ENCODE data around the gene SLC10A6.
"Not testable (repeated sequence)": the region's sequence is repeated elsewhere in the genome, so short reads cannot be mapped to it uniquely, and the experiment has no call there.

SLC10A6 gene

DNA sequence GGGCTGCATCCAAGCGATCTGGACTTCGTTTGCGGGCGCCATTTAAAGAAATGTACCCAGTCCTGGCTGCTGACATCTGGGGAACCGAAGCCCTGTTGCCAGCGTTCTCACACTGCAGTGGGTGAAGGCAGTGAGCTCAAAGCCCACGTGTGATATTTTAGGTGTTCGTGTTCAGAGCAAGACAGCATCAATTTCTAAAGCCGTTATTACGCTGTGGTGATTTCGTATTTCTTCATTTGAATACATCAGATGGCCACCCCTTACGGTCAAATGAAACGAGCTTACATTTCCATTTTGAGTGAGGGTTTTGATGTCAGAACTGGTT is 43.4 kb upstream of the SLC10A6 start:
- DNase-seq (ENCODE audit: low spot score): no peak
- in situ Hi-C loops (cut with MboI; ENCODE audit: low pct_unique_long_range_greater_than_20kb, low sequenced_read_pairs, unreplicated experiment): loop anchor here (10.0 kb wide), 1 partner anchor 398 kb away; no protein-coding TSS in a partner anchor
- TF ChIP-seq, protein P1, sequence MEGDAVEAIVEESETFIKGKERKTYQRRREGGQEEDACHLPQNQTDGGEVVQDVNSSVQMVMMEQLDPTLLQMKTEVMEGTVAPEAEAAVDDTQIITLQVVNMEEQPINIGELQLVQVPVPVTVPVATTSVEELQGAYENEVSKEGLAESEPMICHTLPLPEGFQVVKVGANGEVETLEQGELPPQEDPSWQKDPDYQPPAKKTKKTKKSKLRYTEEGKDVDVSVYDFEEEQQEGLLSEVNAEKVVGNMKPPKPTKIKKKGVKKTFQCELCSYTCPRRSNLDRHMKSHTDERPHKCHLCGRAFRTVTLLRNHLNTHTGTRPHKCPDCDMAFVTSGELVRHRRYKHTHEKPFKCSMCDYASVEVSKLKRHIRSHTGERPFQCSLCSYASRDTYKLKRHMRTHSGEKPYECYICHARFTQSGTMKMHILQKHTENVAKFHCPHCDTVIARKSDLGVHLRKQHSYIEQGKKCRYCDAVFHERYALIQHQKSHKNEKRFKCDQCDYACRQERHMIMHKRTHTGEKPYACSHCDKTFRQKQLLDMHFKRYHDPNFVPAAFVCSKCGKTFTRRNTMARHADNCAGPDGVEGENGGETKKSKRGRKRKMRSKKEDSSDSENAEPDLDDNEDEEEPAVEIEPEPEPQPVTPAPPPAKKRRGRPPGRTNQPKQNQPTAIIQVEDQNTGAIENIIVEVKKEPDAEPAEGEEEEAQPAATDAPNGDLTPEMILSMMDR (IDR thresholded peaks at IDR 0.05; ENCODE audit: extremely low read depth, insufficient read depth, missing control alignments): no peak

DNA sequence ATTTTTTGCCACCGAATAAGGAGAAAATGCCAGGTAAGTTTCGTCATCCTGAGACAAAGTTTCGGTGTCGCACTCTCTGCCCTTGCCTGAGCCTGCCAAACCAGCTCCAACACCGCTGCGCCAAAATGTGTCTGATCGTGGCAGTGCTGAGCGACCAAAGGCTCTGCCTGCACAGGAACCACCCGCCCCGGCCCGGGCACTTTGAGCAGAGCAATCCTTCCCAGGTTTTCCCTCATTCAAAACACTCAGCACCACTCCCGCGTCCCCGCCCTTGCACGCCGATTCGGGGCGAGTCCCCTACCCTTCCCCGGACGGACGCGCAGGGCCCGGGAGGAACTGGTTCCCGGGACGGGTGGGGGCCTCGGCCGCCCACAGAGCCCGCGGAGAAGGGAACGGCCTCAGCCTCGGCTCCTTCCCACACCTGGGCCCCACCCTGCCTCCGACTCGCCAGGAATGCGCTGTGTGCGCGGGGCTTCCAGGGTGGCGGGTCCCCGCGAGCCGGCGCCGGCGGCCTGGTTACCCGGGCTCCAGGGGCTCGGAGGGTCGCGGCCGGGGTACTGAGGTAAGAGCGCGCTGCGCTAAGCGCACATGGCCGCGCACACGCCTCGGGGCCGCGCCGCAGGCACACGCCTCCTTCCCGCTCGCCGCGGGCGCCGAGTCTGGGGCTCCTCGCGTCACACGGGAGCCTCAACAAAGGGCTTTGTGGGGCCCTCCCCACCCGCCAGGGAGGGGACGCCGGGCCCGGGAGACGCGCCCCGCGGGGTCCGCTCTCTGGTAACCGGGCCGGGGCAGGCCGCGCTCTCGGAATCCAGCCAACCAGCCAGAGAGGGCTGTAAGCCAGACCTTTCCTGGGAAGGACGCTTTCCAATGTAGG is 42.8 kb upstream of the SLC10A6 start, which contains the start of gene C4orf36:
C4orf36 (minus strand) TSS at position 661 of the 874 bp plus-strand sequence. CDS start 902 bp downstream, outside the sequence.
- peak; percentile 71 for DNase-seq (ENCODE audit: low spot score)
- TF ChIP-seq, protein P1 (IDR thresholded peaks at IDR 0.05; ENCODE audit: extremely low read depth, insufficient read depth, missing control alignments): no peak
- in situ Hi-C loops (cut with MboI; ENCODE audit: low pct_unique_long_range_greater_than_20kb, low sequenced_read_pairs, unreplicated experiment): loop anchor here (10.0 kb wide), 1 partner anchor 397 kb away; no protein-coding TSS in a partner anchor

DNA sequence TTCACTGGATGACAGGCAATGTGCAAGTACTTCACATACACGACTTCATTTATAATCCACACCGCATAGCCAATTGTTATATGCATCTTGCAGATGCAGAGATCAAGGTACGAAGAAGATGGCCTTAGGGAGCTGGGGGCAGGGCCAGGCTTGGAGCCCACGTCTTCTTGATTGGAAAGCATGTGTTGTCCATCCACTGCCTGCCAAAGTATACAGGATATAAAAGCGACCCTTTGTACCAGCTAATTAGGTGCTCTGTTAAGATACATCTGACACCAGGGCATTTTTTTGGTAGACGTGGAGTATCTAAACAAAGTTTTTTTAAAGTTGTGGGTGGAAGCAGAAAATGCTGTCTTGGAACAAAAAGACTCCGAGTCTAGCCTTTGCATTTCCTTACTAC is 41.6 kb upstream of the SLC10A6 start:
- no peak for DNase-seq (ENCODE audit: low spot score)
- in situ Hi-C loops (cut with MboI; ENCODE audit: low pct_unique_long_range_greater_than_20kb, low sequenced_read_pairs, unreplicated experiment): loop anchor here (10.0 kb wide), 1 partner anchor 396 kb away; no protein-coding TSS in a partner anchor

DNA sequence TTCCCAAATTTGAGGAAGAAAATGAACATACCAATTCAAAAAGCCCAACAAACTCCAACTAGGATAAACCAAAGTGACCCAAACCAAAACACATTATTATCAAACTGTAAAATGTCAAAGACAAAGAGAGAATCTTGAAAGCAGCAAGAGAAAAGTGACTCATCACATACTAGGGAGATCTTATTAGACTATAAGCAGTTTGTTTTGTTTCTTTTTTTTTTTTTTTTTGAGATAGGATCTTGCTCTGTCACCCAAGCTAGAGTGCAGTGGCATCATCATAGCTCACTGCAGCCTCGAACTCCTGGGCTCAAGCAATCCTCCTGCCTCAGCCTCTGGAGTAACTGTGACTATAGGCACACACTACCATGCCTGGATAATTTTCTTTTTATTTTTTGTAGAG is 30.5 kb upstream of the SLC10A6 start:
- DNase-seq (ENCODE audit: low spot score): no peak
- in situ Hi-C loops (cut with MboI; ENCODE audit: low pct_unique_long_range_greater_than_20kb, low sequenced_read_pairs, unreplicated experiment): no loop called here
- TF ChIP-seq, protein P1 (IDR thresholded peaks at IDR 0.05; ENCODE audit: extremely low read depth, insufficient read depth, missing control alignments): no peak

More for the DNA sequence above, 41.6 kb upstream of the SLC10A6 start:
- TF ChIP-seq, protein P1 (IDR thresholded peaks at IDR 0.05; ENCODE audit: extremely low read depth, insufficient read depth, missing control alignments): no peak

DNA sequence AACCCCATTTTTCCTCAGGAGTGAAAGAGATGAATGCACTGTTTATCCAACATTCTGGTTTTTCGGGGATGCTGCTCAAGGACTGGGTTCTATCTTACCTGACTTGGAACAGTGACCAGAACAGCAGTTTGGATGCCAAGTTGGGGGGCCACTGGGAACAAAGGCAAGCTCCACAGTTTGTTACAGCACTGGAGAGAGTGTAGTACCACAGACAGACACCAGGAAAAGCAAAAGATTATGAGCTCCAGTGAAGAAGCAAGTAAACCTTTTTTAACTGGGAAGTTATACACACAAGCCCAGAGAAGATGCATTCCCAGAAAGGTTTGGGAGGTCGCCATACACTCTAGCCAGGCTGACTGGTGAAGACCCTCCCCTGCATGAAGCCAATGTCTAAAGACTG is 29.5 kb upstream of the SLC10A6 start:
- no peak for DNase-seq (ENCODE audit: low spot score)
- in situ Hi-C loops (cut with MboI; ENCODE audit: low pct_unique_long_range_greater_than_20kb, low sequenced_read_pairs, unreplicated experiment): no loop called here
- TF ChIP-seq, protein P1 (IDR thresholded peaks at IDR 0.05; ENCODE audit: extremely low read depth, insufficient read depth, missing control alignments): no peak

DNA sequence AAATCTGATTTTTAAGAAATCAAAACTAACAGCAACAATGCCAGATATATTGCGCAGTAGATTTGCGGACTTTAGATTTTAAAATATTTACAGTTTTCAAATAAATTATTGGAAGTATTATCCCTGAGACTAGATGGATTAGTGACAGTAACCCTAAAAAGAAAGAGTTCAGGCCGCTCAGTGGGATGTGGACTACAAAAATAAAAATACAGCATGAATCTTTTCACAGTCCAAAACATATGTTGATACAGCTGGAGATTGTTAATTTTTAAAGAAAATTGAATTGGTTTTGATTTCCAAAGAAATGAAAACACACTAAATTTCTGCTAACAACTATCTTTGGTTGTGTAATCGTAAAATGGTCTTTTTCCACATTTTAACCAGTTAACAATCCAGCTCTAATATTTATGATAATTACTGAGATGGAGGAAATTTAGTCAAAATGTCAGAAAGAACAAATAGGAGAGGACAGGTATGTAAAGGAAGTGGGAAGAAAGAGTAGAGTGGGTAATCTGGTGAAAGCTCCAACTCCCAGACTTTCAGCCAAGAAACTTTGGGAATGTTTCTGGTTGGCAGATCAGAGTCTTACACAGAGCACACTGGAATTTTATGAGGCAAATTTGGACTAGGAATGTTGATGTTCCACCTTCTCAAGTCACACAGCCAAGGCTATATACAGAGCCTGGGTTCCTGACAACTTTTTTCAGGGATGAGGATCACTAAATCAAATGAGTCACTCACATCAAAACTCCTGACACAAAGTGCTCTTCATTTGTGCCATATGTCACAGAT is 27.9 kb upstream of the SLC10A6 start:
- TF ChIP-seq, protein P1 (IDR thresholded peaks at IDR 0.05; ENCODE audit: extremely low read depth, insufficient read depth, missing control alignments): no peak
- no peak for DNase-seq (ENCODE audit: low spot score)
- in situ Hi-C loops (cut with MboI; ENCODE audit: low pct_unique_long_range_greater_than_20kb, low sequenced_read_pairs, unreplicated experiment): no loop called here

DNA sequence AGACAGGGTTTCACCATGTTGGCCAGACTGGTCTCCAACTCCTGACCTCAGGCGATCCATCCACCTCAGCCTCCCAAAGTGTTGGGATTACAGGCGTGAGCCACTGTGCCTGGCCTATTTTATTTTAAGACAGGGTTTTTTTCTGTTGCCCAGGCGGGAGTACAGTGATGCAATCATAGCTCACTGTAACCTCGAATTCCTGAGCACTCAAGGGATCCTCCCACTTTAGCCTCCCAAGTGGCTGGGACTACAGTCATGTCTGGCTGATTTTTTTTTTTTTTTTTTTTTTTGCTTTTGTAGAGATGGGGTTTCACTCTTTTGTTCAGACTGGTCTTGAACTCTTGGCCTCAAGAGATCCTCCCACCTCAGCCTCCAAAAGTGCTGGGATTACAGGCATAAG is 26.3 kb upstream of the SLC10A6 start:
- DNase-seq (ENCODE audit: low spot score); in situ Hi-C loops (cut with MboI; ENCODE audit: low pct_unique_long_range_greater_than_20kb, low sequenced_read_pairs, unreplicated experiment): not testable (repeated sequence)
